Ecto neural progenitor cell (in vitro differentiated cells): ENCODE measurements around the gene ZNF20.
"Not testable (repeated sequence)": the region's sequence is repeated elsewhere in the genome, so short reads cannot be mapped to it uniquely, and the experiment has no call there.

Source experiments
- DNase-seq: peaks from one replicate; pipeline ENCODE4 v3.0.0-alpha.2; 2018; ENCODE audit warnings: low spot score

The ZNF20 gene

DNA sequence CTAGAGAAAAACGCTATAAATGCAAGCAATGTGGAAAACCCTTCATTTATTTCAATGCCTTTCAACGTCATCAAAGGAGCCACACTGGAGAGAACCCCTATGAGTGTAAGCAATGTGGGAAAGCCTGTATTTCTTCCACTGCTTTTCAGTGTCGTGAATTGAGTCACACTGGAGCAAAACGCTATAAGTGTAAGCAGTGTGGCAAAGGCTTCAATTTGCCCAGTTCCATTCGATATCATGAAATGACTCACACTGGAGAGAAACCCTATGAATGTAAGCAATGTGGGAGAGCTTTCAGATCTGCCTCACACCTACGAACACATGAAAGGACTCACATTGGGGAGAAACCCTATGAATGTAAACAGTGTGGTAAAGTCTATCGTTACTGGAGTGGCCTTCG, 27.4 kb downstream of the ZNF20 start:
- DNase-seq = no peak

DNA sequence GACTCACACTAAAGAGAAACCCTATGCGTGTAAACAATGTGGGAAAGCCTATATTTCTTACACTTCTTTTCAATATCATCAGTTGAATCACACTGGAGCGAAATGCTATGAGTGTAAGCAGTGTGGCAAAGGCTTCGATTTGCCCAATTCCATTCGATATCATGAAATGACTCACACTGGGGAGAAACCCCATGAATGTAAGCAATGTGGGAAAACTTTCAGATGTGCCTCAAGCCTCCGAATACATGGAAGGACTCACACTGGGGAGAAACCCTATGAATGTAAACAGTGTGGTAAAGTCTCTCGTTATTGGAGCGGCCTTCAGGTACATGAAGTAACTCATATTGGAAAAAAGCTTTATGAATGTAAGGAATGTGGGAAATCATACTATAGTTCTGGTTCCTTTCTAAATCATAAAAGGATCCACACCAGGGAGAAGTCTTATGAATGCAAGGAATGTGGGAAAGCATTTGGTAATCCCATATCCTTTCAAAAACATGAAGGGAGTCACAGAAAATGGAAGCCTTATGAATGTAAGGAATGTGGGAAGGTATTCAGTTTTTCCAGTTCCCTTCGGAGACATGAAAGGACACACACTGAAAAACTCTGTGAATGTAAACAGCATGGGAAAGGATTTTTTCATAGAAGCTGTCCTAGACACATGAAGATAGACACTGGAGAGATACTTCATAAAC, 28.1 kb downstream of the ZNF20 start:
- DNase-seq = no peak

DNA sequence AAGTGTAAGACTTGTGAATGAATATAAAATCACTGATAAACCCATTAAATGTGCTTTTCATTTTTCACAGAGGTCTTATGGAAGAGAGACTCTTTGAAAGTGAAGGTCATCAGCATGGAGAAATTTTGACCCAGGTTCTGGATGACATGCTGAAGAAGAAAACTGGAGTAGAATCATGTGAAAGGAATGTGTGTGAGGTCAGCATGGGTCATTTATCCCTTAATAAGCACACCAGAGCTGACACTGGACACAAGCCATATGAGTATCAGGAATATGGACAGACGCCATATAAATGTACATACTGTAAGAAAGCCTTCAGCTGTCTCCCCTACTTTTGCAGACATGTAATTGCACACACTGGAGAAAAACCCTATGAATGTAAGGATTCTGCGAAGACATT, 29.0 kb downstream of the ZNF20 start:
- DNase-seq = no peak

DNA sequence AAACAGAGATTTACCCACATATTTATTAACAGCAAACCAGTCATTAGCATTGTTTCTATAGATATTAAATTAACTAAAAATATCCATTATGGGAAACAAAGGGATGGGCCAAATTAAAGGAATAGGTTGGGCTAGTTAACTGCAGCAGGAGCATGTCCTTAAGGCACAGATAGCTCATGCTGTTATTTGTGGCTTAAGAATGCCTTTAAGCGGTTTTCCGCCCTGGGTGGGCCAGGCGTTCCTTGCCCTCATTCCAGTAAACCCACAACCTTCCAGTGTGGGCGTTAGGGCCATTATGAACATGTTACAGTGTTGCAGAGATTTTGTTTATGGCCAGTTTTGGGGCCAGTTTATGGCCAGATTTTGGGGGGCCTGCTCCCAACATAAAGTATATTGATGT, 36.2 kb downstream of the ZNF20 start:
- DNase-seq = not testable (repeated sequence)

DNA sequence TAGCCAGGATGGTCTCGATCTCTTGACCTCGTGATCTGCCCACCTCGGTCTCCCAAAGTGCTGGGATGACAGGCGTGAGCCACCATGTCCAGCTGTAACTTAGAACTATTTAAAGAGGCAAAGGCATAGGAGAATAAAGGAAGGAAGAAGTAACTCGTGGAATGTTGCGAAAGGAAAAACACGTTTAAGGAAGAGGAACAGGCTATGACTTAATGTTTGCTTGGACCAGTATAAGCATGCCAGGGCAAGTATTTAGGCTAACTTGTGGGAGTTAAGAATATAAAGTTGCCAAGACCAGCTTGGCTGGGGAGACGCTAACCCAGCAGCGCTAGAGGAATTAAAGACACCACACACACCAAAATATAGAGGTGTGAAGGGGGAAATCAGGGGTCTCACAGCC, 42.1 kb downstream of the ZNF20 start:
- no peak for DNase-seq

DNA sequence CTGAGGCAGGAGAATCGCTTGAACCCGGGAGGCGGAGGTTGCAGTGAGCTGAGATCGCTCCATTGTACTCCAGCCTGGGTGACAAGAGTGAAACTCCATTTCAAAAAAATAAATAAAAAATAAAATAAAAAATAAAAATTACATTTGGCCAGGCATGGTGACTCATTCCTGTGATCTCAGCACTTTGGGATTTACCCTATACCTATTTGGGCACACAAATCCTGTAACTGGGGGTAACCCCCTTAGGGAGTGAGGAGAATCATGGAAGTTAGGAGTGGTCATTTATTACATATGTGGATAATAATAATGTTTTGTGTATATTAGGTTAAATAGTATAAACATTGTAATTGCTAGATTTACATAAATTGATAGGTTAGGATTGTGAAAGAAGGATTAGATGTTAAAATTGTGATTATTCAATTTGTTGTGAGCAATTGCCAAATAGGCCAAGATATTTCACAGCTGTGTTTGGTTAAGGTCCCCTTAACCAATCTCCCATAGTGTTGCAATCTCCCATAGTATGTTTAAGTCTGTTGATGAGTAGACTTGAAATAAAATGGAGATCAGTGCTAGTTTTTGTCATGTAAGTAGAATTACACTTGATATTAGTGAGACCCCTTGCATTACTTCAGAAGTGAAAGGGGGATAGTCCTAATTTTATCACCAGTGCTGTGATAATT, 44.9 kb downstream of the ZNF20 start:
- DNase-seq = no peak

DNA sequence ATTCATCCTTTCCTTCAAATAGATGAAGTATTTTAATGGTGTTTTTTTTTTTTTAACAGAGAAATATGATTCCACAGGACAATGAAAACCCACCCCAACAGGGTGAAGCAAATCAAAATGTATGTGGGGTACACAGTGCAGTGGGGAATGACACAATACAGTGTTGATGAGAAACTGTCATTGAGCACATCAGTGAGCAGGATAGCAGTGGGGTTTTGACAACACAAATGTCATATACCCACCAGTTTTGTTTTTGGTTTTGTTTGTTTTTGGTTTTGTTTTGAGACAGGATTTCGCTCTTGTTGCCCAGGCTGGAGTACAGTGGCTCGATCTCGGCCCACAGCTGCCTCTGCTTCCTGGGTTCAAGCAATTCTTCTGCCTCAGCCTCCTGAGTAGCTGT, 46.4 kb downstream of the ZNF20 start:
- DNase-seq = no peak

DNA sequence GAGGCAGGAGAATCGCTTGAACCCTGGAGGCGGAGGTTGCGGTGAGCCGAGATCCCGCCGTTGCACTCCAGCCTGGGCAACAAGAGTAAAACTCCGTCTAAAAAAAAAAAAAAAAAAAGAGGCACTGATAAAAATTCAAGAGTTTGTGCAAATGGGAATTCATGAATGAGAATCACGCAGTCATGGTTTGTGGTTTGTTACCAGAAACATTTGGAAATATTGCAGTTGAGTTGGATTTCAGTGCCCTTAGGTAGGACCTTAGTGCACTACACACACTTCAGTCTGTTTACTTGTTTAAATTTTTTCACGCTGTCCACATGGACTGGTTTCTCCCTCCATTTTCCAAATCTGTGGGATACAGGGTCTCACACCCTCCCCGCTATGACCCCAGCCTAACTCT, 47.2 kb downstream of the ZNF20 start:
- no peak for DNase-seq

DNA sequence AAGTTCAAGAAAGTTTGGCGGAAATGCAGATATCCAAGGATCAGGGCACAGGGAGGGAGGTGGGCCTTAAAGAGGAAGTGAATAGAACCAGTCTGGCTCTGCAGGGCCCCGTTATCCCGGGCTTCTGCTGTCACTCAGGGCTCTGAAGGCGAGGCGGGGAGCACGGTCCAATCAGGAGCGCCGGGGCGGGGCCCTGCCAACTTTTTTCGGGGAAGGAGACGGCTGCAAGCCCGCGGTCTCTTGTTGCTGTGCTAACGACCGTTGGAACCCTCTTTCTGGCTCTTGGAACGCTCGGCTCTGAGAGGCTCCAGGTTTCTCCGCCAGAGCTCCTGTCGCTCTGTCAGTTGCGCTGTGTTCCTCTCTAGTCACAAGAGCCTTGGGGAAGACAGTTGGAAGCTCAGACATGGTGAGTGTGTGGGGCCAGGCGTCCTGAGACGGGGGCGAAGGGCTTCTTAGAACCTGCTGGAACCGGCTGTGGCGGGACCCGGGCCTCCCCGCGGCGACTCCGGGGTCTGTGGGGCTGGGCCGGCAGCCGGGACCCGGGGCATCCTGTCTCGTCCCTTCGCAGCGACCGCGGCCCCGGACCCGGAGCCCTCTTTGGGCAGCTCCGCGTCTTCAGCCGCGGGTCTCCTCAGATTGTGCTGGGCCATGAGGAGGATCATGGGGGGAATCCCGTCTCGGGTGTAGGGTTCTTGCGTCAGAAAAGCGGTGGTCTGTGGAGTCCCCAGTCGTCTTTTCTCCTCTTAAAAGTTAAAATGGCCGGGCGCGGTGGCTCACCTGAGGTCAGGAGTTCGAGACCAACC, 47.9 kb downstream of the ZNF20 start:
- peak; percentile 90 for DNase-seq

DNA sequence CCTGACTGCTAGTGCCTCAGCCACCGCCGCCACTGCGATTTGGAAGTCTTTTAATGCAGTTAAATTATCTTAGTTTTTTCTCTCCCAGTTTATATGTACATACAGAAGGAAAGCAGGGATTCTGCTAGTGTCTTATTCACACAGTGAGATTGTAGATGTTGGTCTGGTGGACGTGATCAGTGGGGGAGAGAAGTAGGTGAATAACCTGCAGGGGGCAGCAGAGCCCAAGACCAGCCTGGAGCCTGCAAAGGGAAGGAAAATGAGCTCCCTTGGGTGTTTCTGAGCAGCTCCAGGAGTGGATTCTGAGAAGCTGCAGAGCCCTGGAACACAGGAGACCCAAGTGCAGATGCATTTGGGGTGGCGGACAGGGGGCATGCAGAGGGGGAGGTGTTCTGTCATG, 49.3 kb downstream of the ZNF20 start:
- peak; percentile 54 for DNase-seq

DNA sequence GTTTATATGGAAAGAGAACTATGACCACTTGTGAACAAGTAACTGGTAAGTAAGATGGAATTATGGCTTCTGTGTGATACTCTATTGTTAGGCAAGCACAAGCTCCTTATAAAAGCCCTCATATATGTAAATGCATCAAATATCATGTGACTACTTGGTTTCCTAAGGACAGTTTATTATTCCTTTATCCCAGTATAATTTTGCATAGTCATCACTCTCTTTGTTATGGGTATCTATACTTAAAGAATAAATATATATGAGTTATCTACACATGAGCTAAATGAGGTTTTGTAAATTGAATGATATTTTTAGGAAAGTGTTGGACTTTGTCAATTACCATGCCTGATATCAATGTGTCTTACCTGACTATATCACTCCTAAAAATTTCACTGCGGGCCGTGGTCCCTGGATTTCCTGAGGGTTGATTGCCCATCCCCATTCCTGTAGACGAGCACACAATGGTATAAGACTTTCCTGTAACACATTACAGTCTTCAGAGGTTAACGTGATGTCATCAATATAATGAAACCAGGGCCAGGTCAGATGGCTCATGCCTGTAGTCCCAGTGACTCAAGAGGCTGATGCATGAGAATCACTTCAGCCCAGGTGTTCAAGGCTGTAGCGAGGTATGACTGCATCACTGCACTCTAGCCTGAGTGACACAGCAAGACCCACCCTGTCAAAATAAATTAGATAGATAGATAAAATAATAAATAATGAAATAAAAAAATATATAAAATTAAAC, 54.9 kb downstream of the ZNF20 start:
- DNase-seq = no peak

DNA sequence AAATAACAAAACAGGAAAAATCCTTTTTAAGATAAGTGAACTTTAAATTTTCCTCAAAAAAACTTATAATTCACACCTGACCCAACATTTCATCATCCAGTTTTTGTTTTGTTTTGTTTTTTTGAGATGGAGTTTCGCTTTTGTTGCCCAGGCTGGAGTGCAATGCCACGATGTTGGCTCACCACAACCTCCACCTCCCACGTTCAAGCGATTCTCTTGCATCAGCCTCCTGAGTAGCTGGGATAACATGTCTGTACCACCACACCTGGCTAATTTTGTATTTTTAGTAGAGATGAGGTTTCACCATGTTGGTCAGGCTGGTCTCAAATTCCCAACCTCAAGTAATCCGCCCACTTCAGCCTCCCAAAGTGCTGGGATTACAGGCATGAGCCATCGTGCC, 56.8 kb downstream of the ZNF20 start:
- DNase-seq = not testable (repeated sequence)
